ENCODE data around the gene HYAL3.

DNA sequence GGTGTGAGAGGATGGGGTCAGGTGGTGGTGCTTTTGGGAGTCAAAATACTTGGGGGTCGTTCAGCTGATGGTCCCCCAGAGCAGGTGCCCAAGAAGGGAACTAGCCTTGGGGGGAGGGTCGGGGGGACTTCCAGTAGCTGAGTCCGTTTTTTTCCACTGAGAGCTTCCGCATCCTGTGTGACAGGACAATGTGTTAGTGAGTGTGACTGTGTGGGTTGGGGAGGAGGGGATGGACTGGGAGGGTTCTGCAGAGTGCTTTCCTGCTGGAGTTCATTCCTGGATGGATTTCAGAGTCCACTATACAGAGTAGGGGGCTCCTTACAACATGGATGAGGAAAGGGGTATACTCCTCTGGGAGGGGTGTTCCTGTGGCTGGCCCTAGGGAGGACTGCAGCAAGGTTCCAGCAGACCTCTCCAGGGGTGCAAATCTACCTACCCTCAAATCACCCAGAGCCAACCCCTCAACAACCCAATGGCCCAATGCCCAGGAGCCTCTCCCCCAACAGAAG lies 23.9 kb upstream of the HYAL3 start:
- TF ChIP-seq POLR2A (IDR thresholded peaks at IDR 0.05) (no peak), POLR2AphosphoS5 (IDR thresholded peaks at IDR 0.05) (no peak)
- TF ChIP-seq, protein P1, sequence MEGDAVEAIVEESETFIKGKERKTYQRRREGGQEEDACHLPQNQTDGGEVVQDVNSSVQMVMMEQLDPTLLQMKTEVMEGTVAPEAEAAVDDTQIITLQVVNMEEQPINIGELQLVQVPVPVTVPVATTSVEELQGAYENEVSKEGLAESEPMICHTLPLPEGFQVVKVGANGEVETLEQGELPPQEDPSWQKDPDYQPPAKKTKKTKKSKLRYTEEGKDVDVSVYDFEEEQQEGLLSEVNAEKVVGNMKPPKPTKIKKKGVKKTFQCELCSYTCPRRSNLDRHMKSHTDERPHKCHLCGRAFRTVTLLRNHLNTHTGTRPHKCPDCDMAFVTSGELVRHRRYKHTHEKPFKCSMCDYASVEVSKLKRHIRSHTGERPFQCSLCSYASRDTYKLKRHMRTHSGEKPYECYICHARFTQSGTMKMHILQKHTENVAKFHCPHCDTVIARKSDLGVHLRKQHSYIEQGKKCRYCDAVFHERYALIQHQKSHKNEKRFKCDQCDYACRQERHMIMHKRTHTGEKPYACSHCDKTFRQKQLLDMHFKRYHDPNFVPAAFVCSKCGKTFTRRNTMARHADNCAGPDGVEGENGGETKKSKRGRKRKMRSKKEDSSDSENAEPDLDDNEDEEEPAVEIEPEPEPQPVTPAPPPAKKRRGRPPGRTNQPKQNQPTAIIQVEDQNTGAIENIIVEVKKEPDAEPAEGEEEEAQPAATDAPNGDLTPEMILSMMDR (IDR thresholded peaks at IDR 0.05): no peak
